HG03469 (cell line): Measurements from ENCODE around the gene C11orf24.

Experiments
- ATAC-seq: cut with Tn5 transposase; IDR thresholded peaks from one replicate; pipeline ENCODE4 v1.9.1; 2021; ENCODE audit warnings: mild to moderate bottlenecking, moderate library complexity, moderate number of reproducible peaks; ENCODE audit not compliant: unreplicated experiment

The C11orf24 gene

DNA sequence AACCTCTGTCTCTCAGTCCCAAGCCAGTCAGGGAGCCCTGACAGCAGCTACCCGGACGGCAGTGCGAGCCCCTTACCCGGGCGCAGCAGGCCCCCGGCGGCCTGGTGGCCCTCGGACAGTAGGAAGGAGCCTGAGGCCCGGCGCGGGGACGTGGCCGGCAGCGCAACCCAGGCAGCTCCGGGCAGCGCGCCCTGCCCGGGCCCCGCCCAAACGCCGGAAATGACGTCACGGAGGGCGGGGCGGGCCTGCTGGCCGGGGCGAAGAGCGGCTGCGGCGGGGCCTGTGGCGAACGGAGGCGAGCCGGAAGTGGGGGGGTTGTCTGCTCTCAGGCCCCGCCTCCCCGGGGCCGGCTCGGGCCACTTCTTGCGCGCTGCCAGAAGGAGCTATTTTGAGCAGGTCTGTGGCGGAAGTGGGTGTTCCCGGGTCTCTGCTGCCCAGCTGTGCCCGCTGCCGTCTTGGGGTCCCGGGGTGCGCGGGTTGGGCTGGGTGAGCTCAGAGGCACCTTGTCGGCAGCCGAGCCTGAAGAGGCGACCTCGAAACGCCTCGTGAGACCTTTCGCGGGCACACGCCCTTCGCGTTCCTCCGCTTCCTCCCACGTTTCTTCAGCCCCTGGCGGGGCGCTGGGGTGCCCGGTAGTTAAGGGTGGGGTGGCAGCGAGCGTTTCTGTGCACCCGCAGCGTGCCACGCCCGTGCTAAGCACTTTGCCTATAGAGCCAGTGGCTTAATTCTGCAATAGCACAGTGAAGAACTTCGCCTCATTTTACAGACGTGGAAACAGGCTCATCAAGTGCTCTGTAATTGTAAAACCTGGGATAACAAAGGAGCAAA is at the start of gene C11orf24:
TSS of gene C11orf24 (minus strand) at position 193 of the 828 bp plus-strand sequence. CDS start 8,206 bp downstream, outside the sequence.
- ATAC-seq: peak; percentile 45

DNA sequence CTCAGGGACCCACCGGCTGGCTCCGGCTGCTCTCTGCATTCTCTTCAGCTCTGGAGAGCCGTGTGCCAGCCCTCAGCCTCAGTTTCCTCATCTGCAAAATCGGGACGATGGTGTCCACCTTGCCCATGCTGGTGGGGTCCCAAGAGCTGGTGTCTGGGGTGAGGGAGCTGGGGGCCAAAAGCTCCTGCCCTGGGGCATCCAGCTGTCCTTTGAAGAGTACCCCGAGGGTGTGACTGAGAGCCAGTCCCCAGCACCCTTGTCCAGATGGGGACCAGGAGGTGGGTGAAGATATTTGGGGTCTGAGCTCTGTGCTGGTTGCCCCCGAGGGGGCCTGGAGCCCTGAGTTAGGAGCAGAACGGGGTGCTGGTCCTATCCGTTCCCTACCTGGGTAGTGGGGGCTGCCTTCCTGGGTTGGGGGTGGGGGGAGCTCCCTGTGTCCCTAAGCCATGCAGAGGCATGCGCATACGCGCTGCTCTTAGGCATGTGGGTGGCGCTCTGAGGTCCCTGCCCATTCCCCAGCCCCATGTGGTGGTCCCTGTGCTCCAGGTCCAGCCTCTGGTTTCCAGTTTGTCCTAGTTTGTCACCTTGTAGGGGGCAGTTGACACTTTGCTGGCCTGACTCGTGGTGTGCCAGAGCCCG is 45.5 kb upstream of the C11orf24 start:
- ATAC-seq: no peak

- ATAC-seq: no peak
These were observed 43.6 kb upstream of the C11orf24 start for GRCh38 chr11:68315171-68315920.

- ATAC-seq: no peak
These were observed 42.7 kb upstream of the C11orf24 start for GRCh38 chr11:68314203-68315170.

GRCh38 chr11:68313574-68314202 is 41.9 kb upstream of the C11orf24 start:
- ATAC-seq: no peak

GRCh38 chr11:68312780-68313573 is 41.2 kb upstream of the C11orf24 start:
- no peak for ATAC-seq

GRCh38 chr11:68312117-68312779 is 40.5 kb upstream of the C11orf24 start, which contains the start of gene LRP5:
LRP5 (plus strand) TSS chr11:68312591; CDS start chr11:68312715, 124 bp downstream.
- ATAC-seq: no peak

GRCh38 chr11:68311160-68312116 is 39.7 kb upstream of the C11orf24 start:
- ATAC-seq: no peak

DNA sequence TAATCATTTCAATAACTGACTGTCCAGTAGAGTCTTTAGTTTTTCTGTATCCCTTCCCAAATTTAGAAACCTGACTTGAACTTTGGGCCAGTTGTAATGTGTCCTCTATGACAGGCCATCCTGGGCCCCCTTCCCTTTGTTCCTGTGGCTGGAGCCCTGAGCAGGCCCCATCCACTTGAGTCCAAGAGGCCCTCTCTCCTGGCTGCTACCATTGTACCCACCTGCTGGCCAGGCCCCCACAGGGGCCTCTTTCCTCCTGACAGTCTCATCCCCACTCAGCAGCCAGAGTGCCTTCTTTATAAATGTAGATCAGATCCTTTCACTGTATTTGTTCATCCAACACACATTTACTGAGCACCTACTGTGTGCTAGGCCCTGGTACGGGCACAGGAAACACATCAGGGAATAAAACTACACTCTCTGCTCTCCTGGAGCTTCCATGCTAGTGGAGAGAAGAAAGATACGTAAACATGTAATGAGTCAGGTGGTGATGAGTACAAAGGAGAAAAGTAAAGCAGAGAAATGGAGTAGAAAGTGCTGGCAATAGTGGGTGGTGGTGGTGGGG is 37.9 kb upstream of the C11orf24 start:
- no peak for ATAC-seq

- no peak for ATAC-seq
These were observed 36.3 kb upstream of the C11orf24 start for GRCh38 chr11:68308068-68308467.

DNA sequence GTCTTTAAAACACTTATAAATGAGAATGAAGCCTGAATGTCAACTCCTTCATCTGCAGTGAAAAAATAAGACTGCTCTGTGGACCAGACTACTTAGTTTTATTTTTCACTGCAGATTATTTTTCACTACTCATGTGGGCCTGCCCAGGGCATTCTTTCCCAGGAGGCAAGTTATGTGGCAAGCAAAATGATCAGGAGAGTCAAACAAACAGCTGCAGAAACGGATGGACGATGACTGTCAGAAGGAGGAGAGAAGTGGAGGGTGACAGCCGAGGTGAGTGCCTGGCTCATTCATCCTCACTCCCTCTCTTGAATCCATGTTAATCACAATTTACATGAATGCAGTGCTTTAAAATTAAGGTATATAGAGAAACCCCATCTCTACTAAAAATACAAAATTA is 34.9 kb upstream of the C11orf24 start:
- no peak for ATAC-seq

DNA sequence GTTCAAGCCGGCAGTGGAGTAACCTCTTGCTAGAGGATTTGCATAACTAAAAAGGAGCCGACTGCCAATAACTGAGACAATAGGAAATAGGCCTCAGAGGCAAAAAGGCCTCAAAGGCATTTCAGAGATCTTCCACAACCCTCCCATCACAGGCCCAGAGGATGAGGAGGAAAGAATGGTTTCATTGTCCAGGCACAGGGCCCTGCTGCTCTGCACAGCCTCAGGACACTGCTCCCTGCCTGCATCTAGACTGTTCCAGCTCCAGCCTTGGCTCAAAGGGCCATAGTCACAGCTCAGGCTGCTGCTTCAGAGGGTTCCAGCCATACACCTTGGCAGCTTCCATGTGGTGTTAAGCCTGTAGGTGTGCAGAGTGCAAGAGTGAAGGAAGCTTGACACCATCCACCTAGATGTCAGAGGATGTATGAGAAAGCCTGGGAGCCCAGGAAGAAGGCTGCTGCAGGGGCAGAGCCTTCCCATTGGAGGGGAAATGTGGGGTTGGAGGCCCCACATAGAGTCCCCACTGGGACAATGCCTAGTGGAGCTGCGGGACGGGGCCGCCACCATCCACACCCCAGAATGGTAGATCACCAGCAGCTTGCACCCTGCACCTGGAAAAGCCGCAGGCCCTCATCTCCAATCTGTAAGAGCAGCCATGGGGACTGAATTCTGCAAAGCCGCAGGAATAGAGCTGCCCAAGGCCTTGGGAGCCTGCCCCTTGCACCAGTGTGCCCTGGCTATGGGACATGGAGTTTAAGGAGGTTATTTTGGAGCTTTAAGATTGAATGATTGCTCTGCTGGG is 32.4 kb upstream of the C11orf24 start:
- ATAC-seq: no peak

DNA sequence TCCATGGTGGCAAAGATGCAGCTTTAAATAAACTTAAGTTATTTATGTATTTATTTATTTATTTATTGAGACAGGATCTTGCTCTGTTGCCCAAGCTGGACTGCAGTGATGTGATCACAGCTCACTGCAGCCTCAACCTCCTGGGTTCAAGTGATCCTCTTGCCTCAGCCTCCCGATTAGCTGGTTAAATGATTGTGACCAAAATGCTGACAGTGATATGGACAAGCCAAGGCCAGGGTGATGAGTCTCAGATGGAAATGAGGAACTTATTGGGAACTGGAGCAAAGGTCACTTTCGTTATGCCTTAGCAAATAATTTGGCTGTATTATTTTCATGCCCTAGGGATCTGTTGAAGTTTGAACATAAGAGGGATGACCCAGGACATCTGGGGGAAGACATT is 31.3 kb upstream of the C11orf24 start:
- no peak for ATAC-seq

- ATAC-seq: no peak
These were observed 30.9 kb upstream of the C11orf24 start for GRCh38 chr11:68302670-68303069.

DNA sequence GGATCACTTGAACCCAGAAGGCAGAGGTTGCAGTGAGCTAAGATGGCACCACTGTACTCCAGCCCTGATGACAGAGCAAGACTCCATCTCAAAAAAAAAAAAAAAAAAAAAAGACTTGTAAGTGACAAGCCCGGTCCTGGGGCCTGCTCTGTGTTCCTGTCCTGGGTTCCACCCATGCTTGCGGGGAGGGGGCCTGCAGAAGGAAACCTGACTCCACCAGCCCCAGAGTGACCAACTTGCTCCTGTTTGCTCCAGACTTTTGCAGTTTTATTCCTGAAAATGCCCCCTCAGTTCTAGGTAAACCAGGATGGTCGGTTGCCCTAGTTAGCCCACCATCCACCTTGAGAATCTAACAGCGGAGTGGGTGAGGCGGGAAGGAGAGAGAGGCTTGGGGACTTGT is 30.5 kb upstream of the C11orf24 start:
- no peak for ATAC-seq
